GM21825 (cell line): ENCODE data around the gene ROCK2.
"Not testable (repeated sequence)": the region's sequence is repeated elsewhere in the genome, so short reads cannot be mapped to it uniquely, and the experiment has no call there.

ENCODE experiments used
- ATAC-seq: cut with Tn5 transposase; IDR thresholded peaks from one replicate; pipeline ENCODE4 v1.9.1; 2021; ENCODE audit warnings: mild to moderate bottlenecking, moderate library complexity; ENCODE audit not compliant: unreplicated experiment

Gene ROCK2

DNA sequence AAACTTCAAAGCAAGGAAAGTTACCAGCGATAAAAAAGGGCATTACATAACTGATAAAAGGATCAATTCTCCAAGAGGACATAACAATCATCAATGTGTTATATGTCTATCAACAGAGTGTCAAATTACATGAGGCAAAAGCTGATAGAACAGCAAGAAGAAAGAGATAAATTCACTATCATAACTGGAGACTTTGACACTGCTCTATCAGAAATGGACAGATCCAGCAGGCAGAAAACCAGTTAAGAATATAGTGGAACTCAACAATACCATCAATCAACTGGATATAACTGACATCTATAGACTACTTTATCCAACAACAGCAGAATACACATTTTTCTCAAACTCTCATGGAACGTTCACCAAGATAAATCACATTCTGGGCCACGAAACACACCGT, 65.0 kb downstream of the ROCK2 start:
- ATAC-seq = no peak

DNA sequence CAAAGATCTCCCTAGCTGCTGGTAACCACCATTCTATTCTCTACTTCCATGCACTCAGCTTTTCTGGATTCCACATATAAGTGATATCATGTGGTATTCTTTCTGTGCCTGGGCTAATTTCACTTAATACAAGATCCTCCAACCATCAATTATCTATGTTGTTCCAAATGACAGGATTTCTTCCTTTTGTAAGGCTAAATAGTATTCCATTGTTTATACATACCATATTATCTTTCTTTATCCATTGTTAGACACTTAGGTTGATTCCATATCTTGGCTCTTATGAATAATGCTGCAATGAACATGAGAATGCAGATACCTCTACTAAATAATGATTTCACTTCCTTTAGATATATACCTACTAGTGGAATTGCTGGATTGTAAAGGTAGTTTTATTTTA, 66.2 kb downstream of the ROCK2 start:
- no peak for ATAC-seq

DNA sequence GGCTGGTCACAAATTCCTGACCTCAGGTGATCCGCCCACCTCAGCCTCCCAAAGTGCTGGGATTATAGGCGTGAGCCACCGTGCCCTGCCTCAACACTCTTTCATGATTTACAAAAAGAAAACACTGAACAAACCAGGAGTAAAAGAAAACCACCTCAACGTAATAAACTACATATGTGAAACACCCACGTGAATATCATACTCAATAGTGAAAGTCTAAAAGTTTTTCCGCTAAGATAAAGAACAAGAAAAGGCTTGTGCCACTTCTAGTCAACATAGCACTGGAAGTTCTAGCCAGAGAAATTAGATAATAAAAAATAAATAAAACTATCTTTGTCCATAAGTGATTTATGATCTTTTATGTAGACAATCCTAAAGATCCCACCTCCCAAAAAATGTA, 68.5 kb downstream of the ROCK2 start:
- no peak for ATAC-seq

DNA sequence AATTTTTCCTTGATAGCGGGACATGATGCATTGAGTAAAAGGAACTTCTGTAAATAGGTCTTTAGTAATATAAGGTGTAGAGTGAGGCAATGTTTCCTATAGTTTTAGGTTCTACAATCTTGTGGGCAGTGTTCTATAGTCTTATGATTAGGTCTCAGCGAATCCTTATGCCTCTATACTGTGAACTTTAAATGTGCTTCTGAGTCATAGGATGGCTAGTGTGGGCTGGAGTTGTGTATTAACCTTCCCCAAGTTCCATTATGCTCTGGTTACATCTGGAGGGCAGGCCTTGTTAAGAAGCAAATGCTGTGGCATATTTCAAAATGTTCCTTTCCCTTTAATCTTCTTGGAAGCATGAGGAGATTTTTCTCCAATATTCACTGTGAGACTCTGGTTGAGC, 73.5 kb downstream of the ROCK2 start:
- no peak for ATAC-seq

DNA sequence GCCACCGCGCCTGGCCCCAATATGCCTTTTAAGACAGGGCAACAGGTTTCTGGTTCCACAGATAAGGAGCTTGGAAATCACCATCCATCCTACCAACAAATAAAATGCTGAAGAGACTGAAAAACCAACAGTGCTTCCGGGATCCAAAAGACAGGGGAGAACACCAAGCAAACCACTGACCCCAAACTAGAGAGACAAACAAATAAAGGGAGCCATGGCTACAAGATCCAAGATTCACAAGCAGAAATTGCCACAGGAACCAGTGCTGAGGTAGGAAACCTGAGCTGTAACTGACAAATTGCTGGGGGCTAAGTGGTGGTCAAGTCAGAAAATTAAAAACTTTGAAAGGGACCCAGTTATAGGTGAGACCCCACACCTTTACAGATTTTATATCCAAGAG, 76.5 kb downstream of the ROCK2 start:
- ATAC-seq = no peak

DNA sequence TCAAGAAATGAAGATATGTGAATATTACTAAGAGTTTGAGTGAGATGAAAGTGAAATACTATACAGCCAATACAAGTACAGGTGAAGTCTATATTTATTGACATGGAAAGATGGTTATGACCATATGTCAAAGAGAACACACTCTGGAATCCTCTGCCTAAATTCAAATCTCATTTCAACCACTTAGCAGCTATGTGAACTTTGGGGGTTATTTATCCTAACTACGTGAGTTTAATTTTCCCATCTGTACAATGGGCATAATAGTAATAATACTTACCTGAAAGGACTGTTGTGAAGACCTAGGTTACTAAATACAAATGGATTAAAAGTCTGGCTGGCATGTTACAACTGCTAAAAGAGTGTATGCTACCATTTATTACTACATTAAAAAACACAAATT, 79.6 kb downstream of the ROCK2 start:
- ATAC-seq = no peak

DNA sequence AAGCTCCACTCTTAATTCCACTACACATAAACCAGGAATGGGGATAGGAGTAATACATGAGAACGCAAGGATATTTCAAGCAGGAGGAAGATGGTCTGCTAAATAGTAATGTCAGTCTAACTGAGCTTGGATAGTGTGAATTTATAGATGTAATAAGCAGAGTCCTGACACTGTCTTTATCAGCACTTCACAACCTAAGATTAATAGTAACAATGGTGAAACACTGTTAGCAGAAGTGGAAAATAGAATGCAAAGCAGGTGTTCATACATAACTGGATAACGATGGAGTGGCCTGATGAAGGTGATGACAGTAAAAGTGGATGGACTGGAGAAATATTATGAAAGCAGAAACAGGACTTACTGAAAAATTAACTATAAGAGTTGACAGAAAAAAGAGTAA, 80.4 kb downstream of the ROCK2 start:
- no peak for ATAC-seq

DNA sequence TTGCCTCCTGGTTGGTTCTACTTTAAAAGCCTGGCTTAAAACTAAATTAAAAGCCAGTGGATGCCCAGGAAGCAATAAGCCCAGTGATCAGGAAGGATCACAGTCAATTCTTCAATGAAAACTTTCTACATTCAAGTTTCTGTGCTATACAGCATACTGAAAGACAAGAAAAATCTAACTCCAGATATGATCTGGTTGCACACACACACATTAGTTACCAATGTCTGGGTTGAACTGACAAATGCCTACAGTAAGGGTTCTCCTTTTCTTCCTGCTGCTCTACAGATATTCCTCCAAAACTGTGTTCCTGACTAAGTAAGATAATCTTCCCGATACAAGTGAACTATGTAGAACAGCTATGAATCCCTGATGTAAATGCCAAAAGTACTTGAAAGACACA, 81.3 kb downstream of the ROCK2 start:
- ATAC-seq = no peak

DNA sequence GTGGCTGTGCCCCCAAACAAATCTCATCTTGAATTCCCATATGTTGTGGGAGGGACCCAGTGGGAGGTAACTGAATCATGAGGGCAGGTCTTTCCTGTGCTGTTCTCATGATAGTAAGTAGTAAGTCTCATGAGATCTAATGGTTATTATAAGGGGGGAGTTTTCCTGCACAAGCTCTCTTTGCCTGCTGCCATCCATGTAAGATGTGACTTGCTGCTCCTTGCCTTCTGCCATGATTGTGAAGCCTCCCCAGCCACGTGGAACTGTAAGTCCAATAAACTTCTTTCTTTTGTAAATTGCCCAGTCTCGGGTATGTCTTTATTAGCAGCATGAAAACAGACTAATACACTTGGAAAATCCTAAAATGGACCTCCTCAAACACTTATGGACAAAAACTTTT, 82.0 kb downstream of the ROCK2 start:
- ATAC-seq = not testable (repeated sequence)

DNA sequence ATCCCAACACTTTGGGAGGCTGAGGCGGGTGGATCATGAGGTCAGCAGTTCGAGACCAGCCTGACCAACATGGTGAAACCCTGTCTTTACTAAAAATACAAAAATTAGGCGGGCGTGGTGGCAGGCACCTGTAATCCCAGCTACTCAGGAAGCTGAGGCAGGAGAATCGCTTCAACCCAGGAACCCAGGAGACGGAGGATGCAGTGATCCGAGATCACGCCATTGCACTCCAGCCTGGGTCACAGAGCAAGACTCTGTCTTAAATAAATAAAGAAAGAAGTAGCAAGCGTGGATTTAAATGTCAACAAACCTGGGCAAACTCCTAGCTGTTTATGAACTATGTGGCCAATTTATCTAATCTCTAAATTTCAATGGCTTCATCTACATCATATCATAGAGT, 82.9 kb downstream of the ROCK2 start:
- not testable (repeated sequence) for ATAC-seq

DNA sequence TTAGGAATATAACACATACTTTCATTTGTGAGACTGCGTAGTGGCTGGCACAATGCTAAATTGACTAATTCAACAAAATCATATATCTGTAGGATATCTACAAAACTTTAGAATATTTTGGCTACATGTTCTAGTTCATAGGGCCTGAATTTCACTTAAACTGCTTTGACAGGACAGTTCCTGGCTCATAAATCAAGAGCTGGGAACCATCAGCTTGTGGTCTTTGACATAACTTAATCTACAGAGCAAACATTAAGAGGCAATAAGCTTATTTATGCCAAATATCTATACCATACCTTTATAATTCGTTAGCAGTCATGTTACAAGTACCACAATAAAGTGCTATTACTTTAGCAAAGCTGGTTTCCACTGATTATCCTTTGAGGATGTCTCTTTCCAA, 83.5 kb downstream of the ROCK2 start:
- no peak for ATAC-seq

DNA sequence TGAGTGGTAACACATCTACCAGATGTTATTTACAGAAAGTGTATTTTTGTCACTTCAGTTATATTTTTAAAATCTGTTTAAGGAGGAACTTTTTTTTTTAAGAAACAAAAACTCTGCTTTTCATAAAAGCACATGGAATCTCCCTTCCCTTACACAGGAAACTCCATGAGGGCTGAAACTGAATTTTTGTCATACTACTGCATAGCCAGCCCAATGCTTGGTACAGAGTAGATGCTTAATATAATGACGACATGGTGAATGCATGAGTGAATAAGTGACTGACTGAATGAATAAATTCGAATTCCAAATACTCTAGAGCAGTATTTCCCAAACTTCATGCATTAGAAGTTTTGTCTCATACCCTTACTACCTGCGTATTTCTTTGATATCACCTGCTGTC, 86.5 kb downstream of the ROCK2 start:
- ATAC-seq = no peak

DNA sequence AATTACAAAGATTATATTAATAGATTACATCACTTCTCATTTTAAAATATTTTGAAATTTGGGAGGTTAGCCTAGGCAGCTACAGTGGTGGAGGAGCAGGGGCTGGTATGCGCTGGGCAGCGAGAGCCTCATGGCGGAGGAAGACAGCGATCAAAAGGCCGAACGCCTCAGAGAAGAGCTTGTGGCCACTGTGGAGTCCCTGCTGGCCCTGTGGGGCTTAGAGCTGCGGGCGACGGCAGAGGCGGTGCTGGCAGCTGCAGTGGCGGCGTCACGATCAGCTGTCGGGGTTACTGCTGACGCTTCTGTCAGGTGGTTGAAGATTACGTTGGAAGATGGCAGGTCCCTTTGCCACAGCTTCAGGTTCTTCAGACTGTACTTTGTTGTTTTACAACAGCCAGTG, 87.4 kb downstream of the ROCK2 start:
- no peak for ATAC-seq

DNA sequence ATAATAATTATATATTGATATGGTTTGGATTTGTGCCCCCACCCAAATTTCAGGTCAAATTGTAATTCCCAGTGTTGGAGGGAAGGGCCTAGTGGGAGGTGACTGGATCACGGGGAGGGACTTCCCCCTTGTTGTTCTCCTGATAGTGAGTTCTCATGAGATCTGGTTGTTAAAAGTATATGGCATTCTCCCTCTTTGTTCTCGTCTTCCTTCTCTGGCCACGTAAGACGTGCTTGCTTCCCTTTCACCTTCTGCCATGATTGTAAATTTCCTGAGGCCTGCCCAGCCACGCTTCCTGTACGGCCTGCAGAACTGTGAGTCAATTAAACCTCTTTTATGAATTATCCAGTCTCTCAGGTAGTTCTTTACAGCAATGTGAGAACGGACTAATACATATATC, 88.3 kb downstream of the ROCK2 start:
- ATAC-seq = no peak

DNA sequence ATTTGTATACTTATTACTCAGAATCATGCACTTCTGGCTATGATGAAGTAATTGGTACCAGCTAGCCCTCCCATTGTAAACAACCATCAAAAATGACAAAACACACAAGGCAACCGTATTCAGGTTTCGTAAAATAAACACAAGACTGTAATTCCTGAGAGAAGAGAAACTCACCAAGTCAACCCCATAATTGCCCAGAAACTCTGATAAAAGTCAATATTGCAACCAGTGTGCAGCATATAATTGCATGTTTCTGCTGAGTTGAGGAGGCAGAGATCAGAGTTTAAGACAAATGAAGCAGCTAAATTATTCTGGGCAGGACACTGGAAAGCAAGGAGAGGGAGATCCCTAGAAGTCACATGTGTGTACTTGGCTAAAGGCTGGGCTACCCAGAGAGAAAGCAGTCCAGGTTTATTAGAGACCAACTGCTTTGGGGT, 90.3 kb downstream of the ROCK2 start:
- no peak for ATAC-seq

DNA sequence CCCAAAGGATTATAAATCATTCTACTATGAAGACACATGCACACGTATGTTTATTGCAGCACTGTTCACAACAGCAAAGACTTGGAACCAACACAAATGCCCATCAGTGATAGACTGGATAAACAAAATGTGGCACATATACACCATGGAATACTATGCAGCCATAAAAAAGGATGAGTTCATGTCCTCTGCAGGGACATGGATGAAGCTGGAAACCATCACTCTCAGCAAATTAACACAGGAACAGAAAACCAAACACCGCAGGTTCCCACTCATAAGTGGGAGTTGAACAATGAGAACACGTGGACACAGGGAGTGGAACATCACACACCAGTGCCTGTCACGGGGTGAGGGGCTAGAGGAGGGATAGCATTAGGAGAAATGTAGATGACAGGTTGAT, 92.0 kb downstream of the ROCK2 start:
- ATAC-seq = not testable (repeated sequence)

DNA sequence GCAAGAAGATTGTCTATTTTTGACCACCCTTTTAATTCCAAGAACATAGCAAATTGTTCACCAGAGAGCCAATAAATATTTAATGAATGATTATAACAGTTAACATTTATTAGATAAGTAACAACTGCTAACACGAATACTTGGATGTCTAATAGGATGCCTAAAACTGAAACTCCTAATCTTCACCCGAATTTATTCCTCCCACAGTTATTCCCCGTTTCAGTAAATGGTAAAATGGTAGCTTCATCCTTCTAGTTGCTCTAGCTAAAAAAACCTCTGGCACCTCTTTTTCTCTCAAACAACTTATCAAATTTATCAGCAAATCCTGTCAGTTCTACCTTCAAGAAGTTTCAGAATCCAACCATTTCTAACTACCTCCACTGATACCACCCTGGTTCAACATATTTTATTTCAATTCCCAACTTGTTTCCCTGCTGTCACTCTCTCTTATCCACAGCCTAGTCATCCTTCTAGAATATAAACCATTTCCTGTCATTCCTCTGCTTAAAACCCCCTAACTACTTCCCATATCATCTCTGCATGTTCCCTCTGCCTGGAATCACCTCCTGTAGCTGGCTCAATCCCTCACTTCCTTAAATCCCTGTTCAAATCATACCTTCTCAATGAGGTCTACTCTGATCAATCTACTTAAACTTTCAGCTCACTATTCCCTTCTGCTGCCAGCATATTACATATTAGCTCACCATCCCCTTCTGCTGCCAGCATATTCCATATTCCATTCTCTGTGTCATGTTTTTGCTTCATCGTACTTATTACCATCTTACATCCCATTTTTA, 93.8 kb downstream of the ROCK2 start:
- ATAC-seq = no peak

DNA sequence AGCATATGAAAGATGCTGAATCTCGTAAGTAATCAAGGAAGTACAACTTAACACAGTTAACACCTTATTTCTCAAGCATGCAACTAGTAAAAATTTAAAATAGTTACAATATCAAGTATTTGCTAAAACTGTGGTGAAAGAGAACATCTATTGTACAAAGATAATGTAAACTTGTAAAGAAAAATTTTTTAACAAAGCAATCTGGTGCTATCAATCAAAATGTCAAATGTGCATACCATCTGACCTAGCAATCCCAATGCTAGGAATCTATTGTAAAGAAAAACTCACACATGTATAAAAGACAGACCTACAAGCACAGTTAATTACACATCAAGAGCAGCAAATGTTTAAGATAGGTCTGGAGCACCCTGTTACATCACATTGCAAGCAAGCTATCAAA, 99.1 kb downstream of the ROCK2 start:
- no peak for ATAC-seq

DNA sequence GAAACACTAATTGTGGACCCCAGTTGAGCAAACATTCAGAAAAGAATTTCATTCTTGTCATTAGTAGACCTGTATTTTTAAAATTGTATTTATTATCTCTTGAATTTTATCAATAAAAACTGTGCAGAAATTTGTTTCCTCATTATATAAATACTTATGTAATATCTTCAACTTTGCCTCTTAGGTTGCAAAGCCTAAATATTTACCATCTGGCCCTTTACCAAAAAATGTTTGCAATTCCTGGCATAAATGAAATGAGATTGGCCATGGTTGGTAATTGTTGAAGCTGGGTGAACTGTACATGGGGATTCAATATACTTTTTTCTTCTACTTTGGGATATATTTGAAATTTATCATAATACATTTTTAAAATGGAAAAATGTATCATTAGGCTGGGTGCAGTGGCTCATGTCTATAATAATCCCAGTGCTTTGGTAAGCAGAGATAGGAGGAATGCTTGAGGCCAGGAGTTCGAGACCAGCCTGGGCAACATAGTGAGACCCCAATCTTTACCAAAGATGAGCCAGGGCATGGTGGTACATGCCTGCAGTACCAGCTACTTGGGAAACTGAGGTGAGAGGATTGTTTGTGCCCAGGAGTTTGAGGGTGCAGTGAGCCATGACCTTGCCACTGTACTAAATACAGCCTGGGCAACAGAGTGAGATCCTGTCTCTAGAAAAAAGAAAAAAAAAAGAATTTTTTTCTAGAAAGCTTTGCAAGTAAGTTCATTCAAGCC, 100.2 kb downstream of the ROCK2 start:
- ATAC-seq = no peak

DNA sequence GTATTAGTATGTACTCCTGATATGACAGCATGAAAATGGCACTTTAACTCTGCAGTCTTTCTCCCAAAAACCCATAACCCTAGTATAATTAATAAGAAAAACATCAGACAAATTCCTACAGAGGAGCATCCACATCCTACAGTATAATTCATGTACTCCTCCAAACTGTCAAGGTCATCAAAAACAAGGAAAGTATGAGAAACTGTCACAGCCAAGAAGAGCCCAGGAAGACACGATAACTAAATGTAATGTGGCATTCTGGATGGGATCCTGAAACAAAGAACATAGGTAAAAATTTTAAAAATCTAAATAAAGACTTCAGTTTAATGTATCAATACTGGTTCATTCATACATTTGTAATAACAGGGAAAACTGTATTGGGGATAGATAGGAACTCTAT, 100.9 kb downstream of the ROCK2 start:
- no peak for ATAC-seq

DNA sequence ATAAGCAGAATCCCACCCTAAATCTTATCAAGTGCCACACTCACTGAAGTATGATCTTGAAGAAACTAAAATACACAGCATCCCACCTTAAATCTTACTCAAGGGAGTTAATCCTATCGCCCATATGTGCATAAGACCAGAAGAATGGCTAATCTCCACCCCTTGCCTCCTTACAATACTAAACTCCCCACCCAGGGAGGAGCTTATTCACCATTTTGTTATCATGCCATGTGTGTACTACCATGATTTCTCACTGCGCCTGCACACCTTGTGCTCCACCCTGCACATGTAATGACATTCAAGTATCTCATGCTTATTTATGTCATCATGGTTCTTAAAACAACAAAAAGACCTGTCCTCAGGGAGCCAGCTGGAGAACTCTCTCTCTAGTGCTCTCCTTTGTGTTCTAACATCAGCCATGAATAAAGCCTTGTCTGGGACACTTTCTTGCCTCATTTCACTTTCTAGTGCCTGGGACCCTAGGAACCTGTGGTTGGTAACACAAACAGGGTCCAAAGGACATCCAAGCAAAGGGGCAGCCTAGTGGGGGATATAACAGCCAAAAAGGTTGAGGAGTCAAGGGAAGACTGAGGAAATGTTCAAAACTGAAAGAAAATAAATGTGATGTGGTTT, 101.8 kb downstream of the ROCK2 start:
- no peak for ATAC-seq
